OCI-LY1 (cell line): Measurements from ENCODE around the gene SEMA6B.

Experiments used
- H2AFZ ChIP-seq: fragments of 200-600 bp; sonication (generic), shearing (Covaris generic); 2 replicates; pipeline ENCODE4 v1.6.0; 2014; ENCODE audit warnings: antibody characterized with exemption, mild to moderate bottlenecking, low read length
- H3F3A ChIP-seq: fragments of 200-600 bp; sonication (generic), shearing (Covaris generic); 2 replicates; pipeline ENCODE4 v1.6.0; 2014; ENCODE audit warnings: mild to moderate bottlenecking, antibody characterized with exemption, low read length, moderate library complexity; ENCODE audit not compliant: insufficient read depth
- H3K27ac ChIP-seq: fragments of 200-600 bp; sonication (generic); 2 replicates; pipeline ENCODE4 v1.5.1; 2014; ENCODE audit warnings: low read length, mixed run types, mild to moderate bottlenecking, low read depth; ENCODE audit not compliant: poor library complexity, severe bottlenecking
- H3K27me3 ChIP-seq: fragments of 200-600 bp; sonication (generic); 2 replicates; pipeline ENCODE4 v1.6.0; 2014; ENCODE audit warnings: antibody characterized with exemption, mild to moderate bottlenecking, low read length, moderate library complexity; ENCODE audit not compliant: insufficient read depth
- H3K36me3 ChIP-seq: fragments of 200-600 bp; sonication (generic); 2 replicates; pipeline ENCODE4 v1.6.1; 2014; ENCODE audit warnings: mild to moderate bottlenecking, antibody characterized with exemption, low read length, moderate library complexity, mixed read lengths; ENCODE audit not compliant: insufficient read depth
- H3K4me1 ChIP-seq: fragments of 200-600 bp; sonication (generic); 2 replicates; pipeline ENCODE4 v1.5.1; 2014; ENCODE audit warnings: mild to moderate bottlenecking, low read length, moderate library complexity; ENCODE audit not compliant: insufficient read depth, severe bottlenecking
- H3K4me2 ChIP-seq: fragments of 200-600 bp; sonication (generic), shearing (Covaris generic); 2 replicates; pipeline ENCODE4 v1.6.1; 2014; ENCODE audit warnings: low read length
- H3K4me3 ChIP-seq: fragments of 200-600 bp; sonication (generic); 2 replicates; pipeline ENCODE4 v1.5.1; 2014; ENCODE audit warnings: low read length, low read depth, mild to moderate bottlenecking, mixed read lengths; ENCODE audit not compliant: poor library complexity, severe bottlenecking
- H3K79me2 ChIP-seq: fragments of 200-600 bp; shearing (Covaris generic); 2 replicates; pipeline ENCODE4 v1.6.1; 2016; ENCODE audit warnings: mixed run types, low read length, mixed read lengths; ENCODE audit not compliant: insufficient read depth
- H3K9ac ChIP-seq: fragments of 200-600 bp; sonication (generic), shearing (Covaris generic); 2 replicates; pipeline ENCODE4 v1.6.1; 2014; ENCODE audit warnings: mild to moderate bottlenecking, low read length, mixed read lengths
- H3K9me2 ChIP-seq: fragments of 200-600 bp; sonication (generic), shearing (Covaris generic); 2 replicates; pipeline ENCODE4 v1.6.1; 2014; ENCODE audit warnings: low read depth, mild to moderate bottlenecking, low read length, mixed read lengths
- H3K9me3 ChIP-seq: fragments of 200-600 bp; shearing (Covaris generic); 2 replicates; pipeline ENCODE4 v1.6.1; 2014; ENCODE audit warnings: low read length, mixed read lengths
- H4K20me1 ChIP-seq: fragments of 200-600 bp; sonication (generic), shearing (Covaris generic); 2 replicates; pipeline ENCODE4 v1.6.0; 2016; ENCODE audit warnings: mild to moderate bottlenecking, low read length; ENCODE audit not compliant: insufficient read depth
- EZH2 ChIP-seq: fragments of 200-600 bp; sonication (generic), shearing (Covaris generic); IDR thresholded peaks from 2 replicates; pipeline ENCODE4 v1.8.0; 2017; ENCODE audit warnings: borderline replicate concordance, mixed run types, mild to moderate bottlenecking, antibody characterized with exemption, low read length, moderate library complexity, mixed read lengths
- TF ChIP-seq, protein P1 (sequence below): fragments of 200-600 bp; sonication (generic), shearing (Covaris generic); IDR thresholded peaks from 2 replicates; pipeline ENCODE4 v1.5.1; 2017; ENCODE audit warnings: mild to moderate bottlenecking, antibody characterized with exemption, low read length, moderate library complexity, mixed read lengths

Gene SEMA6B

DNA sequence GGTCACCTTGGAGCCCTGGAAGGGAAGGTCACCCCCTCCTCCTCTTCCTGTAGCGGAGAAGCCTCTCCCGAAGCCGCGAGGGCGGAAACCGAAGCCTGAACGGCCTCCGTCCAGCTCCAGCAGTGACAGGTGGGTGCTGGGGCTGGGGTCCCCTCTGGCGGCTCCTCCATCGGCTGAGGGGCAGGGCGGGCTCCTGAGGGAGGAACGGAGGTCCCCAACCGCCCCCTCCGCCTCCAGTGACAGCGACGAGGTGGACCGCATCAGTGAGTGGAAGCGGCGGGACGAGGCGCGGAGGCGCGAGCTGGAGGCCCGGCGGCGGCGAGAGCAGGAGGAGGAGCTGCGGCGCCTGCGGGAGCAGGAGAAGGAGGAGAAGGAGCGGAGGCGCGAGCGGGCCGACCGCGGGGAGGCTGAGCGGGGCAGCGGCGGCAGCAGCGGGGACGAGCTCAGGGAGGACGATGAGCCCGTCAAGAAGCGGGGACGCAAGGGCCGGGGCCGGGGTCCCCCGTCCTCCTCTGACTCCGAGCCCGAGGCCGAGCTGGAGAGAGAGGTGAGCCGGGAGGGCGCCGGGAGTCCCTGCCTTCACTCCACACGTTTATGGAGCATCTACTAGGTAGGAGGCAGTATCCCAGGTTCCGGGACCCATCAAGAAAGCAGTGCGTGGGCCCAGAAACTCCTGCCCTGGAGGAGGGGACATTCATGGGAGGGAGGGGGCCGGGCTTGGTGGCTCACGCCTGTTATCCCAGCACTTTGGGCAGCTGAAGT, 65.4 kb downstream of the SEMA6B start:
- Histone ChIP-seq H3K27ac (no peak overlapping the region), H3K4me3 (no peak overlapping the region), H3K9me3 (no peaks in the 10 kb centered on the region), H2AFZ (no peak overlapping the region), H4K20me1 (no peaks in the 10 kb centered on the region), H3K27me3 (no peaks in the 10 kb centered on the region), H3K4me2 (no peak overlapping the region), H3K4me1 (no peaks in the 10 kb centered on the region), H3K9me2 (no peaks in the 10 kb centered on the region), H3K9ac (no peak overlapping the region), H3K36me3 (peaks cover 73% of the 10 kb centered on the region), H3F3A (no peaks in the 10 kb centered on the region), H3K79me2 (no peaks in the 10 kb centered on the region)
- TF ChIP-seq, protein P1, sequence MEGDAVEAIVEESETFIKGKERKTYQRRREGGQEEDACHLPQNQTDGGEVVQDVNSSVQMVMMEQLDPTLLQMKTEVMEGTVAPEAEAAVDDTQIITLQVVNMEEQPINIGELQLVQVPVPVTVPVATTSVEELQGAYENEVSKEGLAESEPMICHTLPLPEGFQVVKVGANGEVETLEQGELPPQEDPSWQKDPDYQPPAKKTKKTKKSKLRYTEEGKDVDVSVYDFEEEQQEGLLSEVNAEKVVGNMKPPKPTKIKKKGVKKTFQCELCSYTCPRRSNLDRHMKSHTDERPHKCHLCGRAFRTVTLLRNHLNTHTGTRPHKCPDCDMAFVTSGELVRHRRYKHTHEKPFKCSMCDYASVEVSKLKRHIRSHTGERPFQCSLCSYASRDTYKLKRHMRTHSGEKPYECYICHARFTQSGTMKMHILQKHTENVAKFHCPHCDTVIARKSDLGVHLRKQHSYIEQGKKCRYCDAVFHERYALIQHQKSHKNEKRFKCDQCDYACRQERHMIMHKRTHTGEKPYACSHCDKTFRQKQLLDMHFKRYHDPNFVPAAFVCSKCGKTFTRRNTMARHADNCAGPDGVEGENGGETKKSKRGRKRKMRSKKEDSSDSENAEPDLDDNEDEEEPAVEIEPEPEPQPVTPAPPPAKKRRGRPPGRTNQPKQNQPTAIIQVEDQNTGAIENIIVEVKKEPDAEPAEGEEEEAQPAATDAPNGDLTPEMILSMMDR, result no peak
- TF ChIP-seq EZH2, result no peak

DNA sequence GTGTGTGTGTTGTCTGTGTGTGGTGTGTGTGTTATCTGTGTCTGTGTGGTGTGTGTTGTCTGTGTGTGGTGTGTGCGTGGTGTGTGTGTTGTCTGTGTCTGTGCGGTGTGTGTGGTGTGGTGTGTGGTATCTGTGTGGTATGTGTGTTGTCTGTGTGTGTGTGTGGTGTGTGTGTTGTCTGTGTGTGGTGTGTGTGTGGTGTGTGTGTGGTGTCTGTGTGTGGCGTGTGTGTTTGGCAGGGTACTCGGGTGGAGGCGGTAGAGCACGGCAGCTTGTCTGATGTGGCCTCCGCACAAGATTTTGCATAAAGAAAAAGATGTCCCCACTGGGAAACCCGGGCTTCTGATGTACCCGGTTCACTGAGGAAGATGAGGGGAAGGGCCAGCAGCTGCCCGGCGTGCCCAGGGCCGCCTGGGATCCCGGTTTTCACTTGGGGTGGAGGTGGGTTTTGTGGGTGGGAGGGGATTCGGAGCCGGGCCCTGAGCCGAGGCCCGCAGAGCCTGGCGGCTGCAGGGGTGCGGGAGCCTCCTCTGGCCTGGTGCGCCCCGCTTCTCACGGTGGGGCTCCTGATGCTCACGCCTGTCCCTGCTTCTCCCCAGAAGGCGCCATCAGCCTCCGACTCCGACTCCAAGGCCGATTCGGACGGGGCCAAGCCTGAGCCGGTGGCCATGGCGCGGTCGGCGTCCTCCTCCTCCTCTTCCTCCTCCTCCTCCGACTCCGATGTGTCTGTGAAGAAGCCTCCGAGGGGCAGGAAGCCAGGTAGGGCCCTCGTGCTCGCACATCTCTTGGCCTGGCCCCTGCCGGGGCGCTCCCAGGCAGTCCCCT, 66.2 kb downstream of the SEMA6B start:
- Histone ChIP-seq H4K20me1 (no peaks in the 10 kb centered on the region), H3K9me3 (no peaks in the 10 kb centered on the region), H3K9ac (no peak overlapping the region), H3K9me2 (no peaks in the 10 kb centered on the region), H3K27me3 (no peaks in the 10 kb centered on the region), H3K4me2 (no peak overlapping the region), H3K36me3 (peaks cover 72% of the 10 kb centered on the region), H3K4me3 (no peak overlapping the region), H3F3A (no peaks in the 10 kb centered on the region), H3K4me1 (no peaks in the 10 kb centered on the region), H2AFZ (no peak overlapping the region), H3K79me2 (no peaks in the 10 kb centered on the region), H3K27ac (no peak overlapping the region)
- TF ChIP-seq, protein P1, result no peak
- no peak for TF ChIP-seq EZH2
